ENCODE measurements around the gene KLF5. TPM values are rescaled to one million over a fixed set of nuclear protein-coding genes. Genes with fewer than 3 reads are reported as not detected.
"Not testable (repeated sequence)": the region's sequence is repeated elsewhere in the genome, so short reads cannot be mapped to it uniquely, and the experiment has no call there.

KLF5 gene
- total and polyA plus RNA-seq, 2 experiments from 2014 or later: 1.5 to 1.8 TPM

GRCh38 chr13:73045031-73045430 is 13.8 kb upstream of the KLF5 start:
- TF ChIP-seq EZH2 (IDR thresholded peaks at IDR 0.05; ENCODE audit: low read depth, unreplicated experiment) (no peak), ETS1 (IDR thresholded peaks at IDR 0.05) (no peak), NANOG (IDR thresholded peaks at IDR 0.05; ENCODE audit: borderline replicate concordance) (no peak), ZNF462 (CRISPR knock-in tag; IDR thresholded peaks at IDR 0.05) (no peak), POLR2AphosphoS5 (IDR thresholded peaks at IDR 0.05; ENCODE audit: low read depth) (no peak)
- peaks cover 2% of the 10 kb centered on the region; the same call in 2 of the 3 replicates for H3K4me1 Mint-ChIP-seq
- H3K27ac Mint-ChIP-seq: no peak overlapping the region
- Histone ChIP-seq H4K20me1 (replicated peaks; ENCODE audit: insufficient read depth) (no peaks in the 10 kb centered on the region), H3K9me2 (ENCODE audit: insufficient read depth) (no peaks in the 10 kb centered on the region), H3K79me2 (replicated peaks; ENCODE audit: insufficient read depth) (no peaks in the 10 kb centered on the region), H3F3A (replicated peaks; ENCODE audit: low read depth) (no peaks in the 10 kb centered on the region), H3K4me2 (no peak overlapping the region), H3K4me3 (no peak overlapping the region), H2AFZ (no peak overlapping the region), H3K27me3 (ENCODE audit: insufficient read depth) (no peaks in the 10 kb centered on the region), H3K27ac (ENCODE audit: low read depth) (no peak overlapping the region), H3K36me3 (ENCODE audit: insufficient read depth) (no peaks in the 10 kb centered on the region), H3K4me1 (ENCODE audit: insufficient read depth) (no peaks in the 10 kb centered on the region)
- ATAC-seq: no peak
- H3K36me3 Mint-ChIP-seq (ENCODE audit: low read depth): no peaks in the 10 kb centered on the region
- H3K4me3 Mint-ChIP-seq: no peak overlapping the region
- no peaks in the 10 kb centered on the region for H3K27me3 Mint-ChIP-seq (ENCODE audit: insufficient read depth, low read depth, poor library complexity)
- no peaks in the 10 kb centered on the region for H3K9me3 Mint-ChIP-seq
- DNase-seq (ENCODE audit: low spot score): no peak

- H3K36me3 ChIP-seq (ENCODE audit: insufficient read depth); H3K4me3 ChIP-seq; H3K9me3 Mint-ChIP-seq; H3K27ac ChIP-seq (ENCODE audit: low read depth); ATAC-seq; H3K4me3 Mint-ChIP-seq; H3K27ac Mint-ChIP-seq; H3K27me3 ChIP-seq (ENCODE audit: insufficient read depth); H3K36me3 Mint-ChIP-seq (ENCODE audit: low read depth); H2AFZ ChIP-seq; H3K4me1 ChIP-seq (ENCODE audit: insufficient read depth); DNase-seq (ENCODE audit: low spot score); H3K4me2 ChIP-seq; H3F3A ChIP-seq (replicated peaks; ENCODE audit: low read depth); H3K4me1 Mint-ChIP-seq; H4K20me1 ChIP-seq (replicated peaks; ENCODE audit: insufficient read depth); H3K9me2 ChIP-seq (ENCODE audit: insufficient read depth); H3K79me2 ChIP-seq (replicated peaks; ENCODE audit: insufficient read depth); H3K27me3 Mint-ChIP-seq (ENCODE audit: insufficient read depth, low read depth, poor library complexity): not testable (repeated sequence)
Measured at GRCh38 chr13:73048615-73049014, 10.2 kb upstream of the KLF5 start.
